Right atrium auricular region (tissue), 2 donors: ENCODE data around the gene PILRA. TPM values are rescaled to one million over a fixed set of nuclear protein-coding genes. Genes with fewer than 3 reads are reported as not detected.

Source experiments
- DNase-seq: peaks from one replicate; pipeline ENCODE4 v3.0.0-alpha.2; 2019; ENCODE audit warnings: low spot score
- H3K27ac ChIP-seq, 2 donors: fragments of 200-600 bp; sonication (generic); 1 replicate in 1 of 2; 2 replicates in 1 of 2; pipeline ENCODE4 v1.5.1; 2016 to 2019
- H3K27me3 ChIP-seq, 2 donors: fragments of 200-600 bp; sonication (generic); one replicate each; pipeline versions ENCODE4 v1.5.1 to v1.6.0; 2017 to 2019
- H3K36me3 ChIP-seq: fragments of 200-600 bp; sonication (generic); one replicate; pipeline ENCODE4 v1.5.1; 2016
- H3K4me1 ChIP-seq, 2 donors: fragments of 200-600 bp; sonication (generic); one replicate each; pipeline versions ENCODE4 v1.5.1 to v1.6.0; 2017 to 2019
- H3K4me3 ChIP-seq, 2 donors: fragments of 200-600 bp; sonication (generic); 1 replicate in 1 of 2; 2 replicates in 1 of 2; pipeline ENCODE4 v1.5.1; 2017 to 2019; ENCODE audit warnings: mild to moderate bottlenecking in 1 of 2, moderate library complexity in 1 of 2
- H3K9me3 ChIP-seq, 2 donors: fragments of 200-600 bp; sonication (generic); one replicate each; pipeline ENCODE4 v1.5.1; 2019
- total RNA-seq, 2 donors: library from RNA; depleted of rRNA; stranded (reverse); fragments of >200 nt; gene quantifications; one replicate each; pipeline ENCODE4 v1.1.0, GENCODE V29; 2016
- TF ChIP-seq, protein P1 (sequence below), 2 donors: fragments of 200-600 bp; sonication (generic); IDR thresholded peaks; one replicate each; pipeline ENCODE4 v1.5.1; 2019; ENCODE audit warnings: antibody characterized with exemption in 2 of 2

Gene PILRA
- total RNA-seq, 2 donors from 2014 or later: 2.6 to 6.2 TPM

DNA sequence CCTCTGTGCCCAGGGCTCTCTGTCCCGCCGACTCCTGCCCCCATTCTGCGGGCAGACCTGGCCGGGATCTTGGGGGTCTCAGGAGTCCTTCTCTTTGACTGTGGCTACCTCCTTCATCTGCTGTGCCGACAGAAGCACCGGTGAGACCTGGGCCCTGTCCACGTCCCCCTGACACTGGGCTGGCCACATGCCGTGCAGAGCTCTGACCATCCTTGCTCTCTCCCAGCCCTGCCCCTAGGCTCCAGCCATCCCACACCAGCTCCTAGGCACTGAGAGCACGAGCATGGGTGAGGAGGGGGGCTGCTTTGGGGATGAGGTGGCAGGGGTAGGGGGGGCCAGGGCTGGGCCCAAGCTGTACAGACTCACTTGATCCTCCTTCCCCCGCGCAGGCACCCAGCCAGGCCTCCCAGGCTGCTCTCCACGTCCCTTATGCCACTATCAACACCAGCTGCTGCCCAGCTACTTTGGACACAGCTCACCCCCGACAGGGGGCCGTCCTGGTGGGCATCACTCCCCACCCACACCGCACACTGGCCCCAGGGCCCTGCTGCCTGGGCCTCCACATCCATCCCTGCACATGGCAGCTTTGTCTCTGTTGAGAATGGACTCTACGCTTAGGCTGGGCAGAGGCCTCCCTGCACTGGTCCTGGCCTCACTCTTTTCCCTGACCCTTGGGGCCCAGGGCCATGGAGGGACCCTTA is 20.2 kb upstream of the PILRA start:
- Histone ChIP-seq H3K9me3 (no peaks in the 10 kb centered on the region), H3K4me1 (no peaks in the 10 kb centered on the region), H3K27ac (no peak overlapping the region), H3K27me3 (no peaks in the 10 kb centered on the region), H3K4me3 (no peak overlapping the region), H3K36me3 (peaks cover 93% of the 10 kb centered on the region)
- TF ChIP-seq, protein P1, sequence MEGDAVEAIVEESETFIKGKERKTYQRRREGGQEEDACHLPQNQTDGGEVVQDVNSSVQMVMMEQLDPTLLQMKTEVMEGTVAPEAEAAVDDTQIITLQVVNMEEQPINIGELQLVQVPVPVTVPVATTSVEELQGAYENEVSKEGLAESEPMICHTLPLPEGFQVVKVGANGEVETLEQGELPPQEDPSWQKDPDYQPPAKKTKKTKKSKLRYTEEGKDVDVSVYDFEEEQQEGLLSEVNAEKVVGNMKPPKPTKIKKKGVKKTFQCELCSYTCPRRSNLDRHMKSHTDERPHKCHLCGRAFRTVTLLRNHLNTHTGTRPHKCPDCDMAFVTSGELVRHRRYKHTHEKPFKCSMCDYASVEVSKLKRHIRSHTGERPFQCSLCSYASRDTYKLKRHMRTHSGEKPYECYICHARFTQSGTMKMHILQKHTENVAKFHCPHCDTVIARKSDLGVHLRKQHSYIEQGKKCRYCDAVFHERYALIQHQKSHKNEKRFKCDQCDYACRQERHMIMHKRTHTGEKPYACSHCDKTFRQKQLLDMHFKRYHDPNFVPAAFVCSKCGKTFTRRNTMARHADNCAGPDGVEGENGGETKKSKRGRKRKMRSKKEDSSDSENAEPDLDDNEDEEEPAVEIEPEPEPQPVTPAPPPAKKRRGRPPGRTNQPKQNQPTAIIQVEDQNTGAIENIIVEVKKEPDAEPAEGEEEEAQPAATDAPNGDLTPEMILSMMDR (IDR thresholded peaks at IDR 0.05): no peak
- no peak for DNase-seq

DNA sequence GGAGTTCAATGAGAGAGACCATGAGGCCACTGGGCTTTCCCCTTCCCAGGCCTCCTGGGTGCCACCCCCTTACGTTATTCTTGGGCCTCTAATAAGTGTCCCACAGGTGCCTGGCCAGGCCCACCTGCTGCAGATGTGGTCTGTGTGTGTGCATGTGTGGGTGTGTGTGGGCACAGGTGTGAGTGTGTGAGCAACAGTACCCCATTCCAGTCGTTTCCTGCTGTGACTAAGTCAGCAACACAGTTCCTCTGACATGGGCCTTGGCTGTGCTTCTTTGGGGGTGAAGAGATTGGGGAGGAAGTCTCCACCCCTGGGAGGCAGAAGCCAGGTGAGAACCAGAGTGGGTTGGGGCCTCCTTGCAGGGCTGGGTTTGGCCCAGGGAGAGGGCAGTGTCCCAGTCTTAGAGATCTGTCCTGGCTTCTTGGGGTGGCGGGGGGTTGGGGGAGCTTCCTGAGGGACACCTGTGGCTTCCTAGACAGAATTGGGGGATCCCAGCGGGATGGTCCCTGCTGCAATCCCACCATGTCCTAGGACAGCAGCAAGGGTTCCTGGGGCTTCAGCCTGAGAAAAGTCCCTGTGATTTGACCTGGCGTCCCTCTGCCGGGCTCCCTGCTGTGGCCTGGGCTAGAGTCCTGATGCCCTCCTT is 19.5 kb upstream of the PILRA start:
- Histone ChIP-seq H3K27ac (no peak overlapping the region), H3K27me3 (no peaks in the 10 kb centered on the region), H3K4me3 (no peak overlapping the region), H3K9me3 (no peaks in the 10 kb centered on the region), H3K4me1 (no peaks in the 10 kb centered on the region), H3K36me3 (peaks cover 93% of the 10 kb centered on the region)
- TF ChIP-seq, protein P1 (IDR thresholded peaks at IDR 0.05): no peak
- DNase-seq: no peak

DNA sequence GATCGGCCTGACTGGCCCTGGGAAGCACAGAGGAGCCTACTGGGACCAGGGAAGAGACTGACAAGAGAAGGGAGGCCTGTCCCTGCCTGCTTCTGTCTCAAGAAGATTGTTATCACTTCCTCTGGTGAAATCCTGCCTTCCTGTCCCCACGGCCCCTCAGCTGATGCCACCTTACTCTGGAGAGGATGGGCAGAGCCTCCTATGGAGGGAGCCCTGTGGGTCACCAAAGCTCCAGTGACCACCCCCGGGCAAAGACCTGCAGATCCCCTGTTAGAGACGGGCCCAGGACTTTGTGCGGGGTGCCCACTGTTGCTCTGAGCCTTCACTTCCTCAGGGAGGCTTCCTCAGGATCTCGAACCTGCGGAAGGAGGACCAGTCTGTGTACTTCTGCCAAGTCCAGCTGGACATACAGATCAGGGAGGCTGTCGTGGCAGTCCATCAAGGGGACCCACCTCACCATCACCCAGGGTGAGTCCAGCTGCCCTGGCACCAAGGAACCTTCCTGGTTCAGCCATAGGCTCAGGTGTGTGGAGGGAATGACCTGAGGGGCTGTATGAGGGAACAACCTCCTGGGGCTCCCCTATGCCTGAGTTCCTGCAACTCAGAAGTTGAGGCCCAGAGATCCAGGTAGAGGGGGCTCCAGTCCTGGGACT is 16.7 kb upstream of the PILRA start:
- H3K4me1 ChIP-seq: no peaks in the 10 kb centered on the region
- no peak for DNase-seq
- no peaks in the 10 kb centered on the region for H3K9me3 ChIP-seq
- H3K36me3 ChIP-seq: peaks cover 95% of the 10 kb centered on the region
- no peaks in the 10 kb centered on the region for H3K27me3 ChIP-seq
- H3K4me3 ChIP-seq: no peak overlapping the region
- H3K27ac ChIP-seq: no peak overlapping the region
- TF ChIP-seq, protein P1 (IDR thresholded peaks at IDR 0.05): no peak

DNA sequence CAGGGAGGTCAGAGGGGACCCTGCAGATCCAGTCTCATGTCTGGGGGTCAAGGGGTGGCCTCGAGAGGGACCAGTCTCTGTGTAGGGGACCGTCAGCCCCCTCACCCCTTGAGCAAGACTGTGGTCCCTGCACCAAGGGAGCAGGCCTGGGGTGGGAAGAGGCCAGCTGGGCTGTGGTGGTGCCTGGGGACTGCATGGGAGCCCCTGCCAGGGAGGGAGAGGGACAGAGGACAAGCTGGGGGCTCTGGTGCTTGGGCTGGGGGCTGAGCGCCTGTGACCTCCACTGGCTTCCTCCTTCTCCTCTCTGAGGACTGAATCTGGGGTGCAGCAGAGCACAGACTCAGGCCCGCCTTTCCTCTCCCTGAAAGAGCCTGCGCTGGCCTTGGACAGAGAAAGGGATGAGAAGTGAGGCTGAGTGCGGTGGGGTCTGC is 16.1 kb upstream of the PILRA start:
- DNase-seq: no peak
- TF ChIP-seq, protein P1 (IDR thresholded peaks at IDR 0.05): no peak
- no peaks in the 10 kb centered on the region for H3K27me3 ChIP-seq
- no peak overlapping the region for H3K4me3 ChIP-seq
- no peaks in the 10 kb centered on the region for H3K9me3 ChIP-seq
- H3K4me1 ChIP-seq: no peaks in the 10 kb centered on the region
- H3K27ac ChIP-seq: no peak overlapping the region
- H3K36me3 ChIP-seq: peaks cover 99% of the 10 kb centered on the region

DNA sequence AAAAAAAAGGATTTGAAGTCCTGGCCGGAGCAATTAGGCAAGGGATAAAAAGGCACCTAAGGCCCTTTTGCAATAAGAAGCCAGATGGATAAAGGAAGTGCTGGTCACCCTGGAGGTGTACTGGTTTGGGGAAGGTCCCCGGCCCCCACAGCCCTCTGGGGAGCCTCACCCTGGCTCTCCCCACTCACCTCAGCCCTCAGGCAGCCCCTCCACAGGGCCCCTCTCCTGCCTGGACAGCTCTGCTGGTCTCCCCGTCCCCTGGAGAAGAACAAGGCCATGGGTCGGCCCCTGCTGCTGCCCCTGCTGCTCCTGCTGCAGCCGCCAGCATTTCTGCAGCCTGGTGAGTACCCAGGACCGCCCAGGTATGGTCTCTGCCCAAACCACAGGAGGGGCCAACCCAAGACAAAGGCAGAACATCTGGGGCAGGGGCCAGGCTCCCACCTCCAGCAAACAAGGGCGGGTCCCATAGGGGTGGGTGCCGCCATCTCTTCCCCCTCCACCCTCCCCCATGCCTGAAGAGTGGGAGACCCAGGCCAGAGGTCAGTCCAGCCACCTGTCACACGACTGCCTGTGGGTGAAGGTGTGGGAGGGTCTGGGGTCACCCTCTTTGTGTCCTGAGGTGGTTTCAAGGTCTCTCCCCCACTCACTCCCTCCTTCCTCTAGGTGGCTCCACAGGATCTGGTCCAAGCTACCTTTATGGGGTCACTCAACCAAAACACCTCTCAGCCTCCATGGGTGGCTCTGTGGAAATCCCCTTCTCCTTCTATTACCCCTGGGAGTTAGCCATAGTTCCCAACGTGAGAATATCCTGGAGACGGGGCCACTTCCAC is 15.0 kb upstream of the PILRA start, which contains the start of gene PILRB:
Gene PILRB (plus strand): TSS at position 91 of the 830 bp plus-strand sequence. CDS start 186 bp downstream, at position 277.
- Histone ChIP-seq H3K9me3 (no peaks in the 10 kb centered on the region), H3K27ac (no peak within 1 kb of the TSS), H3K27me3 (no peaks in the 10 kb centered on the region), H3K36me3 (peaks cover 96% of the 10 kb centered on the region), H3K4me1 (no peaks in the 10 kb centered on the region), H3K4me3 (no peak within 1 kb of the TSS)
- DNase-seq: no peak
- TF ChIP-seq, protein P1 (IDR thresholded peaks at IDR 0.05): no peak
